Lower leg skin (tissue), 4 donors: Measurements from ENCODE around the gene NCAM1. TPM values are rescaled to one million over a fixed set of nuclear protein-coding genes. Genes with fewer than 3 reads are reported as not detected.

Experiments used
- DNase-seq, 2 donors: peaks; one replicate each; pipeline ENCODE4 v3.0.0-alpha.2; 2019; ENCODE audit warnings: low spot score in 2 of 2
- H3K4me3 ChIP-seq: fragments of 200-600 bp; sonication (generic); 2 replicates; pipeline ENCODE4 v1.5.1; 2017; ENCODE audit warnings: mild to moderate bottlenecking, low read depth; ENCODE audit not compliant: poor library complexity, severe bottlenecking
- CTCF ChIP-seq, 3 donors: fragments of 450-650 bp; IDR thresholded peaks; one replicate each; pipeline ENCODE4 v1.5.1; 2016; ENCODE audit warnings: antibody characterized with exemption in 3 of 3, mild to moderate bottlenecking in 3 of 3, moderate library complexity in 2 of 3
- POLR2A ChIP-seq, 2 donors: fragments of 450-650 bp; IDR thresholded peaks; one replicate each; pipeline ENCODE4 v1.6.1; 2016 to 2017; ENCODE audit warnings: antibody characterized with exemption in 2 of 2, mild to moderate bottlenecking in 1 of 2, moderate library complexity in 1 of 2
- WGBS, 2 donors: methylation state at CpG; one replicate each; pipeline ENCODE4 v1.1.5; 2018; 5-methylcytosine and 5-hydroxymethylcytosine counted together
- intact Hi-C: fragments of 100-400 bp; cut with DNase I; formaldehyde crosslinking; loops from one replicate; pipeline ENCODE4 v1.15.0; 2023; ENCODE audit warnings: low total_unique reads
- total RNA-seq, 4 donors: library from RNA; depleted of rRNA; stranded (reverse); fragments of >200 nt; gene quantifications; one replicate each; pipeline ENCODE4 v1.1.0, GENCODE V29; 2016

NCAM1 gene
- total RNA-seq, 4 donors from 2014 or later = 1.7 to 7.1 (median 3.8) TPM

GRCh38 chr11:113026778-113027177 is 65.6 kb downstream of the NCAM1 start:
- WGBS, 2 donors = 76 to 77% methylated on average over 3 of the region's 3 CpGs
- no peak for DNase-seq
- intact Hi-C loops = no loop called here
- no peak for TF ChIP-seq CTCF (IDR thresholded peaks at IDR 0.05)
- TF ChIP-seq POLR2A (IDR thresholded peaks at IDR 0.05) = no peak
- H3K4me3 ChIP-seq = no peak overlapping the region

DNA sequence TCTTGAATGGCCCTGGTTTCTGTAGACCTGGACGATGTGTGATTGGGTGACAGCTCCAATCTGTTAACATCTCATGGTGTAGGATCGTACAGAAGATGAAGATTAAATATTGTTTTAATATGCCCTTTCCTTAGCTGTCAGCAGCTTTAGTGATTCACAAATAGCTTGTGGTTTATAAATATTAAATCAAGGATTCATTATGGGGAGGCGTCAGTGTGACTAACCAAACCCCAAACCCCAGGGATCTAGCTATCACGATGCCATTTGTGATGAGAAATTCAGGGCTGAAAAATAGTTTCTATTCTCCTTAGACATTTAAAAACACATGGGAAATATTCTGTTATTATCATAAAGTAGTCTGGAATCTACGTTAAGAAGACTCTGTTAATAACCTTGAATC is 73.4 kb downstream of the NCAM1 start:
- no peak for DNase-seq
- no peak overlapping the region for H3K4me3 ChIP-seq
- intact Hi-C loops = no loop called here
- TF ChIP-seq POLR2A (IDR thresholded peaks at IDR 0.05) = no peak
- no peak for TF ChIP-seq CTCF (IDR thresholded peaks at IDR 0.05)
- 79 to 83% methylated on average over 5 of the region's 5 CpGs for WGBS, 2 donors

DNA sequence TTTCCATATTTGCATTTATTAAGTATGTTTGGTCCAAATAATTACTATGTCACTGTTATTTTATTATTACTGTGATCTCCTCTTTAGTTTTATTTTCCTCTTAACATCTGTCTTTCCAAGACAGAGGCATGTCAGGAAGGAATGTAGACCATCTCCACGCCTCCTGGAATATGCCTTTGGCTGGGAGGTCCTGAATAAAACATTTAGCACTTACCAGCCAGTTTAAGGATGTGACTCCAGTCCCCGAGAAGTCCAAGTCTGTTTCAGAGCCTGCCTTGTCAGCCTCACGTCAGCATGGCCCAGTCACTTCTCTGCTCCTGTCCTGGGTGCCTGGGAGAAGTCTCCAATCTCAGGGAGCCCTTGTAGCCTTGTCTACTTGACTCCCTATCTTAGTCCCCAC is 74.5 kb downstream of the NCAM1 start:
- no peak for DNase-seq
- no peak overlapping the region for H3K4me3 ChIP-seq
- intact Hi-C loops = no loop called here
- no peak for TF ChIP-seq POLR2A (IDR thresholded peaks at IDR 0.05)
- TF ChIP-seq CTCF (IDR thresholded peaks at IDR 0.05) = no peak
- WGBS, 2 donors = 76 to 79% methylated on average over 3 of the region's 3 CpGs

GRCh38 chr11:113043698-113044097 is 82.5 kb downstream of the NCAM1 start:
- H3K4me3 ChIP-seq = no peak overlapping the region
- WGBS, 2 donors = 67 to 68% methylated on average over 5 of the region's 5 CpGs
- no peak for DNase-seq
- TF ChIP-seq CTCF (IDR thresholded peaks at IDR 0.05) = no peak
- no peak for TF ChIP-seq POLR2A (IDR thresholded peaks at IDR 0.05)
- intact Hi-C loops = no loop called here

- DNase-seq = no peak
- TF ChIP-seq POLR2A (IDR thresholded peaks at IDR 0.05) = no peak
- TF ChIP-seq CTCF (IDR thresholded peaks at IDR 0.05) = no peak
- WGBS, 2 donors = 92 to 95% methylated on average over 15 of the region's 15 CpGs
- intact Hi-C loops = no loop called here
- H3K4me3 ChIP-seq = no peak overlapping the region
These were observed 83.9 kb downstream of the NCAM1 start for GRCh38 chr11:113045146-113045545.

DNA sequence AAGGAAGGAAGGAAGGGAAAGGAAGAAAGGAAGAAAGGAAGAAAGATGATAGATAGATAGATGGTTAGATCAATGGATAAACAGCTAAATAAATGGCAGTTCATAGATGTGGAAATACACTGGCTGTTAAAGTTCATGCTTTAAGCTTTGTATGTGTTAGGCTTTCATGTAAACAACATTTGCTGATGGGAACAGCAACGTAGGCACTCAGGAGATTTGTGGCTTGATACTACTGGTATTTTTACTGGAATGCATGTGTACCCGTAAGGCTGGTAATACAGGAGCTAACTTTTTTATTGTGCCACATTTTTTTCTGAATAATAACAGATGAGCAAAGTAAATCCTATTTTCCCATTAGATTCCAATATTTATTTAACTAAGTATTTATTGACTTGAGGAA is 85.6 kb downstream of the NCAM1 start:
- intact Hi-C loops = no loop called here
- no peak overlapping the region for H3K4me3 ChIP-seq
- TF ChIP-seq CTCF (IDR thresholded peaks at IDR 0.05) = no peak
- TF ChIP-seq POLR2A (IDR thresholded peaks at IDR 0.05) = no peak
- no peak for DNase-seq
- 66 to 70% methylated on average over 2 of the region's 2 CpGs for WGBS, 2 donors
